Measurements from ENCODE around the gene FAIM2. TPM values are rescaled to one million over a fixed set of nuclear protein-coding genes. Genes with fewer than 3 reads are reported as not detected.

Gene FAIM2
- total RNA-seq, 1 experiment from 2014 or later = 0.18 TPM

DNA sequence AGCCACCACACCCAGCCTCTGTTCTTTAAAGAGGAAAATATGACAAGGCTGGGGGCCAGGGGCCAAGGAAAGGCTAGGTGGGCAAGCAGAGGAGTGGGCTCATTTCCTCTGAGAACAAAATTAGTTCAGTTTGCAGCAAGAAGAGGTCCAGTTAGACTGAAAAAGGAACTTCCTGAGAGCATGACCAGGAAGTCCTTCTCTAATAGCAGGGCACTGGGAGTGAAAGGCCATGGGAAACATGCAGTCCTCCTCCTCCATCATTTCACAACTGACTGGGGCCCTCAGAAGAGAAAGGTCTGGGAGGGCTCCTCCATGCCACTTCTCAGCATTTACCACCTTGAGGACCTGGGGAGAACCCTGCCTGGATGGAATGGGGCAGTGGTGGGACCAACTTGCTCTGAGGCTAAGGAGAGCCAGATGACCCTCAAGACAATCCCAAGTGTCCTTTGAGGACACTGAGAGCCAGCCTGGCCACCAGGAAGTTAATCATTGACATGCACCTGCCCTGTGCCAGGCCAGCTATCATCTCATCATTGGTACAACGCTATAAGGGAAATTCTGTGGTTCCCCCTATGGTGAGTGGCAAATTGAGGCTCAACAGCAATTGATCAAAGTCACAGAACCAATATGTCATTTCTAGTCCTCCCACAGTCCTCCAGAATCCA lies 48.8 kb upstream of the FAIM2 start:
- intact Hi-C loops (cut with micrococcal nuclease) = no loop called here
- ATAC-seq (no peak), DNase-seq (no peak)
- Histone ChIP-seq H2AFZ (ENCODE audit: low read length) (no peak overlapping the region), H3K9ac (ENCODE audit: low read length) (no peak overlapping the region), H3K79me2 (ENCODE audit: low read length) (no peaks in the 10 kb centered on the region), H3K27me3 (ENCODE audit: low read length) (no peaks in the 10 kb centered on the region), H3K4me1 (ENCODE audit: insufficient read depth, low read length) (no peaks in the 10 kb centered on the region), H3K27ac (ENCODE audit: low read length) (no peak overlapping the region), H3K4me3 (ENCODE audit: low read length) (no peak overlapping the region), H3K36me3 (ENCODE audit: low read depth, low read length) (no peaks in the 10 kb centered on the region), H4K20me1 (ENCODE audit: low read length) (no peaks in the 10 kb centered on the region), H3K9me3 (ENCODE audit: low read length) (no peaks in the 10 kb centered on the region), H3F3A (ENCODE audit: low read length, unreplicated experiment) (no peaks in the 10 kb centered on the region), H3K4me2 (ENCODE audit: low read length) (no peak overlapping the region), H3K9me2 (replicated peaks; ENCODE audit: low read length) (no peaks in the 10 kb centered on the region)
- CTCF ChIA-PET = no interaction called here
- no TSS peak for BruUV-seq (replicated peaks)
- TF ChIP-seq, protein P1, sequence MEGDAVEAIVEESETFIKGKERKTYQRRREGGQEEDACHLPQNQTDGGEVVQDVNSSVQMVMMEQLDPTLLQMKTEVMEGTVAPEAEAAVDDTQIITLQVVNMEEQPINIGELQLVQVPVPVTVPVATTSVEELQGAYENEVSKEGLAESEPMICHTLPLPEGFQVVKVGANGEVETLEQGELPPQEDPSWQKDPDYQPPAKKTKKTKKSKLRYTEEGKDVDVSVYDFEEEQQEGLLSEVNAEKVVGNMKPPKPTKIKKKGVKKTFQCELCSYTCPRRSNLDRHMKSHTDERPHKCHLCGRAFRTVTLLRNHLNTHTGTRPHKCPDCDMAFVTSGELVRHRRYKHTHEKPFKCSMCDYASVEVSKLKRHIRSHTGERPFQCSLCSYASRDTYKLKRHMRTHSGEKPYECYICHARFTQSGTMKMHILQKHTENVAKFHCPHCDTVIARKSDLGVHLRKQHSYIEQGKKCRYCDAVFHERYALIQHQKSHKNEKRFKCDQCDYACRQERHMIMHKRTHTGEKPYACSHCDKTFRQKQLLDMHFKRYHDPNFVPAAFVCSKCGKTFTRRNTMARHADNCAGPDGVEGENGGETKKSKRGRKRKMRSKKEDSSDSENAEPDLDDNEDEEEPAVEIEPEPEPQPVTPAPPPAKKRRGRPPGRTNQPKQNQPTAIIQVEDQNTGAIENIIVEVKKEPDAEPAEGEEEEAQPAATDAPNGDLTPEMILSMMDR (conservative IDR thresholded peaks at IDR 0.05; ENCODE audit: low read depth, low read length) = no peak
- TF ChIP-seq EZH2 (IDR thresholded peaks at IDR 0.05; ENCODE audit: low read length, unreplicated experiment) = no peak
- no peak for TF ChIP-seq EZH2phosphoT487 (IDR thresholded peaks at IDR 0.05; ENCODE audit: borderline replicate concordance, low read length)
- POLR2A ChIA-PET (ENCODE audit: unreplicated experiment) = no interaction called here

DNA sequence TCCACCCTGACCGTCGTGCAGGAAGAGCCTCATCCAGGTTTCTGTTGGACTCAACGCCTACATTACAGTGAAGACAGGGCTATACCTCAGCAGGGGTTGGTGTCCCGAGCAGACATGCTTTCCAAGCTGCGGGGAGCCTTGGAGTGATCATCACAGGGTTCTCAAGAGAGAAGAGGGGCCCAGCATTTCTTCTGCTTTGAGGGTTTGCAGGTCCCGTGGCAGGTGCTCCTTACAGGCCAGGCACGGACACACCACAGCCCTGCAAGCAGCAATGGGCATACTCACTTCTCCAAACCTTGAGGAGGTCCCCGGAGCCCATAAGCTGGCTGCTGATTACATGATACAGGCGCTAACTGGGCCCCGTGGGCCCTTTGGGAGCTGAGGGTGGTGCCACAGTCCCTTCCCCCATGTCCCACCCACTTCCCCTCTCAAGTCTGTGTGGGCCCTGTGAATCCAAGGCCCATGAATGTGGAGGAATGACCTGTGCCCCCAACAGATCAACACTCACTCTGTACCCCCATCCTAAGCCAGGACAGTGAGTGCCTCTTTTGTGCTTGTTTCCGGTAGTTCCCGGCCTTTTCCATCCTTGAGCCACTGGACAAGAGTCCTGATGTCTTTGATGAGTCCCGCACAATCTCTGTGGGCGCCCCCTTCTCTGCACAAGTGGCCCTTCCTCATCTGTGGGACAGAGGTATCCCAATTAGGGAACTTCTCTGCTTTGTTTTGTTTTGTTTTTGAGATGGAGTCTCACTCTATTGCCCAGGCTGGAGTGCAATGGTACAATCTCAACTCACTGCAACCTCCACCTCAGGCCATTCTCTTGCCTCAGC lies 47.9 kb upstream of the FAIM2 start:
- H3K9ac ChIP-seq (ENCODE audit: low read length) = no peak overlapping the region
- no peaks in the 10 kb centered on the region for H3K36me3 ChIP-seq (ENCODE audit: low read depth, low read length)
- ATAC-seq (no peak), DNase-seq (no peak)
- POLR2A ChIA-PET (ENCODE audit: unreplicated experiment) = no interaction called here
- H3K79me2 ChIP-seq (ENCODE audit: low read length) = no peaks in the 10 kb centered on the region
- H3K4me2 ChIP-seq (ENCODE audit: low read length) = no peak overlapping the region
- H3K9me3 ChIP-seq (ENCODE audit: low read length) = no peaks in the 10 kb centered on the region
- TF ChIP-seq EZH2phosphoT487 (IDR thresholded peaks at IDR 0.05; ENCODE audit: borderline replicate concordance, low read length) (no peak), EZH2 (IDR thresholded peaks at IDR 0.05; ENCODE audit: low read length, unreplicated experiment) (no peak)
- TF ChIP-seq, protein P1 (conservative IDR thresholded peaks at IDR 0.05; ENCODE audit: low read depth, low read length) = no peak
- H3F3A ChIP-seq (ENCODE audit: low read length, unreplicated experiment) = no peaks in the 10 kb centered on the region
- BruUV-seq (replicated peaks) = no TSS peak
- no peaks in the 10 kb centered on the region for H3K4me1 ChIP-seq (ENCODE audit: insufficient read depth, low read length)
- no peak overlapping the region for H3K27ac ChIP-seq (ENCODE audit: low read length)
- H3K4me3 ChIP-seq (ENCODE audit: low read length) = no peak overlapping the region
- H3K27me3 ChIP-seq (ENCODE audit: low read length) = no peaks in the 10 kb centered on the region
- intact Hi-C loops (cut with micrococcal nuclease) = no loop called here
- H2AFZ ChIP-seq (ENCODE audit: low read length) = no peak overlapping the region
- H4K20me1 ChIP-seq (ENCODE audit: low read length) = no peaks in the 10 kb centered on the region
- CTCF ChIA-PET = no interaction called here
- H3K9me2 ChIP-seq (replicated peaks; ENCODE audit: low read length) = no peaks in the 10 kb centered on the region

All from PC-3 (cell line).